Endothelial cell (in vitro differentiated cells): Measurements from ENCODE around the gene AQP6. TPM values are rescaled to one million over a fixed set of nuclear protein-coding genes. Genes with fewer than 3 reads are reported as not detected.
"Not testable (repeated sequence)": the region's sequence is repeated elsewhere in the genome, so short reads cannot be mapped to it uniquely, and the experiment has no call there.

Experiments used
- DNase-seq: peaks from one replicate; pipeline ENCODE4 v3.0.0; 2021; ENCODE audit warnings: low spot score
- H3K27ac Mint-ChIP-seq: one replicate; pipeline ENCODE4 v1.8.0; 2021; ENCODE audit warnings: mixed read lengths, inconsistent platforms; ENCODE audit not compliant: unreplicated experiment
- H3K27me3 Mint-ChIP-seq: one replicate; pipeline ENCODE4 v1.8.0; 2021; ENCODE audit warnings: mild to moderate bottlenecking, moderate library complexity, mixed read lengths, inconsistent platforms; ENCODE audit not compliant: unreplicated experiment
- H3K36me3 Mint-ChIP-seq: one replicate; pipeline ENCODE4 v1.8.0; 2021; ENCODE audit warnings: mild to moderate bottlenecking, low read depth, mixed read lengths, inconsistent platforms; ENCODE audit not compliant: unreplicated experiment
- H3K4me1 Mint-ChIP-seq: one replicate; pipeline ENCODE4 v1.8.0; 2021; ENCODE audit warnings: mild to moderate bottlenecking, mixed read lengths, inconsistent platforms; ENCODE audit not compliant: unreplicated experiment
- H3K4me3 Mint-ChIP-seq: one replicate; pipeline ENCODE4 v1.8.0; 2021; ENCODE audit warnings: mild to moderate bottlenecking, mixed read lengths, inconsistent platforms; ENCODE audit not compliant: unreplicated experiment
- H3K9me3 Mint-ChIP-seq: one replicate; pipeline ENCODE4 v1.8.0; 2021; ENCODE audit warnings: mixed read lengths, inconsistent platforms; ENCODE audit not compliant: unreplicated experiment
- total RNA-seq: library from RNA; stranded (reverse); fragmentation: NEBNext Ultra II Directional; extraction: Animal tissue kit (Norgen Biotek cat#: 25700); gene quantifications from one replicate; pipeline ENCODE4 v1.2.1, GENCODE V29; 2021; ENCODE audit not compliant: unreplicated experiment
- TF ChIP-seq, protein P1 (sequence below): fragments of 200-600 bp; sonication (generic); IDR thresholded peaks from one replicate; pipeline ENCODE4 v1.5.0; 2021; ENCODE audit warnings: antibody characterized with exemption; ENCODE audit not compliant: unreplicated experiment

The AQP6 gene
- total RNA-seq, 1 donor from 2014 or later, result not detected

DNA sequence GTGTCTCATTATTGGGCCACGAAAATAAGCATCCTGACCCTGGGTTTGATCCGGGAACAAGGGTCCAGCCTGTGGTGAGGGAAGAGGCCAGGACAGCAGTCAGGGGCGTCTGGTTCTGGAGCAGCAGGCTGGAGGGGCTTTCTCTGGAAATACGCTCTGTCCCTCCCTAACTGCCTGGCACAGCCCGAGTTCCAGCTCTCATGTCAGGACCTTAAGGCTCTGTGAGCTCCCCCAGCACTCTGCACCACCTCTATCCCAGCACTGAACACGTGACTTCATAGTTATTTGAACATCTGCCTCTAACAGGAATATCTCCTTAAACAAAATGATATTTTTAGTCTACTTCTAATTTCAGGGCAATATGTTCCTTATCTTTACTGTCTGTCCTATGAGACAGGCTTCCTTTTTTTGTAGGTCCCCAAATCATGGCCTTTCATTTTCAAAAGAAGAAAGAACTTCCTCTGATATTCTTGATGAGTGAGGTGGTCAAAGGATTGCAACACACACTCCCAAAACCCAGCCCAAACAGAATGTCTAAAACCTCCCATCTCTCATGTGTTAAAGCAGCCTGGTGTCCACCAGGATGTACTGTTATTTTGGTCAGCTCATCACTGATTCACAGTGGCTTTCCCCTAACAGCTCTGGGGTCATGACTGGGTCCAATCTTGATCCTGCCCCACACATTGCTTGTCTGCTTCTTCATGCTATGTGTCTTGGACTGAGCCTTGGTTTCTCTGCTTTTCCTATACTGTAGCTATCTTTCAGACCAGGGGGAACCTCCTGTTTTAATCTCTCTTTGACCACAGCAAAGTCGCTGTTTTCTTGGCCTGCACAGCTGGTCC is 9.7 kb downstream of the AQP6 start:
- H3K36me3 Mint-ChIP-seq, result peaks cover 3% of the 10 kb centered on the region
- peaks cover 2% of the 10 kb centered on the region for H3K27me3 Mint-ChIP-seq
- TF ChIP-seq, protein P1, sequence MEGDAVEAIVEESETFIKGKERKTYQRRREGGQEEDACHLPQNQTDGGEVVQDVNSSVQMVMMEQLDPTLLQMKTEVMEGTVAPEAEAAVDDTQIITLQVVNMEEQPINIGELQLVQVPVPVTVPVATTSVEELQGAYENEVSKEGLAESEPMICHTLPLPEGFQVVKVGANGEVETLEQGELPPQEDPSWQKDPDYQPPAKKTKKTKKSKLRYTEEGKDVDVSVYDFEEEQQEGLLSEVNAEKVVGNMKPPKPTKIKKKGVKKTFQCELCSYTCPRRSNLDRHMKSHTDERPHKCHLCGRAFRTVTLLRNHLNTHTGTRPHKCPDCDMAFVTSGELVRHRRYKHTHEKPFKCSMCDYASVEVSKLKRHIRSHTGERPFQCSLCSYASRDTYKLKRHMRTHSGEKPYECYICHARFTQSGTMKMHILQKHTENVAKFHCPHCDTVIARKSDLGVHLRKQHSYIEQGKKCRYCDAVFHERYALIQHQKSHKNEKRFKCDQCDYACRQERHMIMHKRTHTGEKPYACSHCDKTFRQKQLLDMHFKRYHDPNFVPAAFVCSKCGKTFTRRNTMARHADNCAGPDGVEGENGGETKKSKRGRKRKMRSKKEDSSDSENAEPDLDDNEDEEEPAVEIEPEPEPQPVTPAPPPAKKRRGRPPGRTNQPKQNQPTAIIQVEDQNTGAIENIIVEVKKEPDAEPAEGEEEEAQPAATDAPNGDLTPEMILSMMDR, result no peak
- no peaks in the 10 kb centered on the region for H3K9me3 Mint-ChIP-seq
- no peak overlapping the region for H3K4me3 Mint-ChIP-seq
- H3K4me1 Mint-ChIP-seq, result peaks cover 42% of the 10 kb centered on the region
- DNase-seq, result no peak
- no peak overlapping the region for H3K27ac Mint-ChIP-seq

DNA sequence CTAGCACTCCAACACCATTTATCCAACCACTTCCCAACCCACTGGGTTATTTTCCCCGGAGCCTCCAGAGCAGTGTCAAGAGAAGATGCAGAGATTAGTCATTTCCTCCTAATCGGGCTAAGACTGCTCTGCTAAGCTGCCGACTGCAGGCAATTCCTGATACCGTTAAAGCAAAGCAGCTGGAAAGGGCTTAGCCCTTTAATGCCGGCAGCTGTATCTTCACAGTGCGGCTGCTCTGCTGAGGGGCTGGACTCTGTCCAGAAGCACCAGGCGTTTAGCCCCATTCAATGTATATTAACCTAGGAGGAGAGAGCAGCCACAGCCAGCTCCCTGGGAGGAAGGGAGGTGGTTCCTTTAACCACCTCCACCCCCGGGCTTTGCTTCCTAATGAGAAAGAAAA is 11.1 kb downstream of the AQP6 start:
- peaks cover 2% of the 10 kb centered on the region for H3K27me3 Mint-ChIP-seq
- TF ChIP-seq, protein P1, result no peak
- DNase-seq, result no peak
- H3K4me1 Mint-ChIP-seq, result peaks cover 32% of the 10 kb centered on the region
- H3K36me3 Mint-ChIP-seq, result peaks cover 3% of the 10 kb centered on the region
- no peak overlapping the region for H3K4me3 Mint-ChIP-seq
- no peak overlapping the region for H3K27ac Mint-ChIP-seq
- no peaks in the 10 kb centered on the region for H3K9me3 Mint-ChIP-seq

DNA sequence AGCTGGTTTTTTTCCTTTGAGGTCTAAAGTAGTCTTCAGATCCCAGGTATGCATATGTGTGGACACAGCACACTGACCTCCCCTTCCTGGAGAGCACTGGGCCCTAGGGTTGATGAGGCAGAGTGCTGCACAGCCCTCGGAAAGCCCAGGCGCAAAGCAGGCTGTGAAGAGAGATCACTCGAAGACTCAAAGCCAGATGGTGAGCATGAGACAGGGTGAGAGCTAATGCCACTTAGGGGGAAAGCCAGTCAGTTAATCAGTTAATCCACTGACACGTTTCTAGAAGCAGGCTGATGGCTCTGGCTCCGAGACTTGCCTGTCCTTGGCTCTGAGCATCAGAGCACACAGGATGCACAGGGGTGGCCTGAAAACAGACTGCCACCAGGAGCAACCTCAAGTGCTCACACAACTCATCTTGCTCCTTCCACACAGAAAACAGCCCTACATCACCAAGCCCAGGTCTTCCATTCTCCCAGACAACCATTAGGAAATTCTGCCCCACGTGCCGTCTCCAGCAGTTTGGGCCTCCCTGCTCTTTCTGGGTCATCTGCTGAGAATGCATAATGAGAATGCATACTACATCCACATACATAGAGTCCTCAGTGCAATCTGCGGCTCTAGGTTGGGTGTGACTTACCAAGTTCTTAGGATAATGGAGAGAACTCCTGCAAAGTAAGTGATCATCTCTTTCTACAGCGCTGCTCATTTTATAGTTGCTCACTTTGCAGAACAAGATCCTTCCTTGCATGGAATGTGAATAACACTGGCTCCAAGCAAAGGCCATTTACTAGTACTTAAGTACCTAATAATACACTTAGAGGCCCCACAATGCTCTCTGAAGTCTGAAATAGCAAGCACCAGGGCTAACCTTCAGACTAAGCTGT is 12.0 kb downstream of the AQP6 start:
- TF ChIP-seq, protein P1, result no peak
- DNase-seq, result no peak
- peak overlapping the region; percentile 30 for H3K27ac Mint-ChIP-seq

DNA sequence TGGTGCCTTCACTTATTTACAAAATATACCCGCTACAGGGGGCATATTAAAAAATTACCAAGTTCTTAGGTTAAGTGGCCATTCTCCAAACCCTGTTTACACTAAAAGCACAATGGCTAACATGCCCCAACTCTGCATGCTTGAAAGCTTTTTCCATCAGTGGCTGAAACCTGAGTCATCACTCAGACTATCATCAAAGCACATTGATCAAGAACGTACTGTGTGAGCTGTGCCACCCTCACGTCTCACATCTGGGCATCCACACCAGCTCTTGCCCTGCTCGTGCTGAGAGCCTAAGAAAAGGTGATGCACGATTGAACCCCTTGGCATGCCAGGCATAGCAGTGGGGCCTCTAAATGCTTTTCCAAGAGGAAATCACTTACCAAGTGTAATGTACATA is 13.2 kb downstream of the AQP6 start:
- peaks cover 8% of the 10 kb centered on the region for H3K36me3 Mint-ChIP-seq
- TF ChIP-seq, protein P1, result no peak

More for the DNA sequence above, 12.0 kb downstream of the AQP6 start:
- peaks cover 25% of the 10 kb centered on the region for H3K4me1 Mint-ChIP-seq
- H3K36me3 Mint-ChIP-seq, result peaks cover 4% of the 10 kb centered on the region
- H3K27me3 Mint-ChIP-seq, result peaks cover 2% of the 10 kb centered on the region
- H3K4me3 Mint-ChIP-seq, result no peak overlapping the region
- no peaks in the 10 kb centered on the region for H3K9me3 Mint-ChIP-seq

DNA sequence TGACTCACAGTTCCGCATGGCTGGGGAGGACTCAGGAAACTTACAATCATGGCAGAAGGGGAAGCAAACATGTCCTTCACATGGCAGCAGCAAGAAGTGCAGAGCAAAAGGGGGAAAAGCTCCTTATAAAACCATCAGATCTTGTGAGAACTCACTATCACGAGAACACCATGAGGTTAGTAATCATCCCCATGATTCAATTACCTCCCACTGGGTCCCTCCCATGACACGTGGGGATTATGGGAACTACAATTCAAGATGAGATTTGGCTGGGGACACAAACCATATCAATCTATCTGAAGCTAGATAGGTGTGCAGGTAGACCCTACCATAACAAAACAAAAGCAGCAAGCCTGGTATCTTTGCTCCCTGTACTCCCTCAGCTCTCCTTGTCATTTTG is 13.7 kb downstream of the AQP6 start:
- H3K36me3 Mint-ChIP-seq, H3K9me3 Mint-ChIP-seq, H3K27me3 Mint-ChIP-seq, H3K27ac Mint-ChIP-seq, H3K4me3 Mint-ChIP-seq, DNase-seq: not testable (repeated sequence)
- H3K4me1 Mint-ChIP-seq, result peaks cover 14% of the 10 kb centered on the region

More for the DNA sequence above, 13.2 kb downstream of the AQP6 start:
- DNase-seq, result no peak
- Mint-ChIP-seq H3K27me3 (peaks cover 2% of the 10 kb centered on the region), H3K4me1 (peaks cover 14% of the 10 kb centered on the region), H3K4me3 (no peak overlapping the region), H3K27ac (no peak overlapping the region), H3K9me3 (no peaks in the 10 kb centered on the region)
